Measurements from ENCODE around the gene RABGAP1L.
"Not testable (repeated sequence)": the region's sequence is repeated elsewhere in the genome, so short reads cannot be mapped to it uniquely, and the experiment has no call there.

RABGAP1L gene

GRCh38 chr1:175023043-175023921 is 864.0 kb downstream of the RABGAP1L start, which contains the start of gene MRPS14:
TSS of gene MRPS14 (minus strand) at chr1:175023425. CDS start at chr1:175023408, 17 bp downstream.
- Histone ChIP-seq H3K4me3 (peak within 1 kb of the TSS; percentile 96), H3K27ac (peak within 1 kb of the TSS; percentile 70 to 89)
- DNase-seq (ENCODE audit: low spot score), result peak; percentile 99
- no peak for TF ChIP-seq CTCF (IDR thresholded peaks at IDR 0.05)

- DNase-seq (ENCODE audit: low spot score), result not testable (repeated sequence)
- Histone ChIP-seq H3K4me3 (peak overlapping the region; percentile 96), H3K27ac (peak overlapping the region; percentile 70 to 89)
These were observed 864.6 kb downstream of the RABGAP1L start for GRCh38 chr1:175023922-175024242.

GRCh38 chr1:175024773-175025172 is 865.5 kb downstream of the RABGAP1L start:
- Histone ChIP-seq H3K4me3 (no peak overlapping the region), H3K27ac (no peak overlapping the region)
- TF ChIP-seq CTCF (IDR thresholded peaks at IDR 0.05), result no peak
- DNase-seq (ENCODE audit: low spot score), result no peak

- no peak for TF ChIP-seq CTCF (IDR thresholded peaks at IDR 0.05)
- DNase-seq (ENCODE audit: low spot score), result no peak
- no peak overlapping the region for H3K4me3 ChIP-seq
- H3K27ac ChIP-seq, result no peak overlapping the region
These were observed 874.6 kb downstream of the RABGAP1L start for GRCh38 chr1:175033953-175034352.

- Histone ChIP-seq H3K27ac (no peak overlapping the region), H3K4me3 (no peak overlapping the region)
- DNase-seq (ENCODE audit: low spot score), result no peak
- TF ChIP-seq CTCF (IDR thresholded peaks at IDR 0.05), result no peak
These were observed 875.5 kb downstream of the RABGAP1L start for GRCh38 chr1:175034775-175035174.

GRCh38 chr1:175035865-175036264 is 876.5 kb downstream of the RABGAP1L start:
- Histone ChIP-seq H3K27ac (no peak overlapping the region), H3K4me3 (no peak overlapping the region)
- no peak for TF ChIP-seq CTCF (IDR thresholded peaks at IDR 0.05)
- DNase-seq (ENCODE audit: low spot score), result no peak

- no peak for TF ChIP-seq CTCF (IDR thresholded peaks at IDR 0.05)
- Histone ChIP-seq H3K27ac (no peak overlapping the region), H3K4me3 (no peak overlapping the region)
- no peak for DNase-seq (ENCODE audit: low spot score)
These were observed 877.2 kb downstream of the RABGAP1L start for GRCh38 chr1:175036476-175036875.

Data from coronary artery (tissue), 2 donors.